Measurements from ENCODE around the gene KDM2A.

GRCh38 chr11:67272327-67273259, 153.5 kb downstream of the KDM2A start:
- no peak for TF ChIP-seq POLR2A (IDR thresholded peaks at IDR 0.05)
- no peak for TF ChIP-seq CTCF (IDR thresholded peaks at IDR 0.05 in 4 of 5, conservative IDR thresholded peaks at IDR 0.05 in 1 of 5)

Measured in gastrocnemius medialis (tissue), 4 donors.